Effector CD4-positive, alpha-beta T cell (primary cell): ENCODE measurements around the gene NPAS2.

ENCODE experiments used
- DNase-seq: peaks from one replicate; pipeline ENCODE4 v3.0.0-alpha.2; 2020

NPAS2 gene

DNA sequence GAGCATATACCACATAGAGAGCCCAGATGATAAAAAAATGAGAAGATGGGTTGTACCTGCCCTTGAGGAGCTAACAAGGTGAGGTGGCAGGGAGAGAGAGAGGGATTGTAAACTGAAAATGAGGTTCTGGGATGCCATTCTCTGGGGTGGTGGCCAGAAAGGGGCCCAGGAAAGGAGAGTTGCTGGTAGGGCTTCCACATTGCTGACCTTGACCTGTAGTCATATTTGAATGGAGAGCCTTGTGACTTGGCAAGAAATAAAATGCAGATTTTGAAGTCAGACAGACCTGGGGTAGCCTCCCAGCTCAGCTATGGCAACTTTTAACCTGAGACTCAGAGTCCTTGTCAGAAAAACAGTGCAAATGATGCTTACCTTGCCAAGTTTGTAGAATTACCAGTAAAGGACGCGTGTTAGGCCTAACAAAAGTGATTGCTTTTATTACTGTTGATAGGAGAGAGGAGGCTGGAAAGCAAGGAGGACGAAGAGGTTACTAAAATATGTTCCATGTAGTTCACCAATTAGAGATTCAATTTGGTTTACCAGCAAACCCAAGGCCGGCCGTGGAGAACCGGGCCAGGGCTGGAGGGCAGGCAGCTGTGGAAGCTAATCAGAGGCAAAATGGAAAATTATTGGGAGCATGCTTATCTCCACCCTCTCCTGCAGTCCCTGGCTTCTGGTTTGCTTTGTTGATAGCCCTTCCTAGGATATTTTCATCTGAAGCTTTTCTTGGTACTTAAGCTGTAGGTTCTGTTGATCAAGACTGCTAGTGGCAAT, 3.9 kb downstream of the NPAS2 start:
- DNase-seq = no peak

DNA sequence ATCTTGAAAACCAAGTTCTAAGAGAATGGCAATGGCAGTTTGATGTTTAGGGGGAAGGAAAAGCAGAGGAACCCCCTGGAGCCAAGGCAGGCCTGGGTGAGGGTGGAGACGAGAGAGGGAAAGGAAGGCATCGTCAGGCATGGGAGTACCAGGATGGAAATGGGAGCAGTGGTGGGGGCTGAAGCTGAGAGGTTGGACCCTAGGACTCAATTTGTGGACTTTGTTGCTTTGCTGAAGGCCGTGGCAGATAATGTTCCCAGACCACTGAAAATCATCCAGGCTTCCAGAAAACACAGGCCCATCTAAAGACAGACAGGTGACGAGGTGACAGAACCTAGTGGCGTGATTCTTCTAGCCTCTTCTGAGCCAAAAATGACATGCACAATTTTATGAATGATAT, 4.9 kb downstream of the NPAS2 start:
- DNase-seq = no peak

DNA sequence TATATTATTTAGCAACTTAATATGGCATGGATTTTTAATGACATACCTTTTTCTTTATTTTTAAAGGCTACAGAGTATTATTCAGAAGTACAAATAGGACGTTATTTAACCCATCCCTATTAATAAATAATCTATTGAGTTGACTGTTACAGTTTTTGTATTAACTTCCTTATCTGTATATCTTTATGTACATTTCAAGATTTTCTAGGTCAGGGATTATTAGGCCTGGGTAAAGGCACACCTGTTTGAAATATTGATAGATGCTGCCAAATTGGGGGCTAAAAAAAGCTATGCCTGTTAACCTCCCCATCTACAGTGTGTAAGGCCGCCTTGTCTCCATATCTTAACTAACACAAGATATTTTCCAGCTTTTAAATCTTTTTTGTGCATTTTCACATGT, 6.6 kb downstream of the NPAS2 start:
- DNase-seq = no peak

GRCh38 chr2:100831158-100831750, 11.3 kb downstream of the NPAS2 start:
- DNase-seq = no peak

GRCh38 chr2:100831831-100832230, 11.9 kb downstream of the NPAS2 start:
- no peak for DNase-seq

GRCh38 chr2:100832885-100833284, 12.9 kb downstream of the NPAS2 start:
- no peak for DNase-seq

DNA sequence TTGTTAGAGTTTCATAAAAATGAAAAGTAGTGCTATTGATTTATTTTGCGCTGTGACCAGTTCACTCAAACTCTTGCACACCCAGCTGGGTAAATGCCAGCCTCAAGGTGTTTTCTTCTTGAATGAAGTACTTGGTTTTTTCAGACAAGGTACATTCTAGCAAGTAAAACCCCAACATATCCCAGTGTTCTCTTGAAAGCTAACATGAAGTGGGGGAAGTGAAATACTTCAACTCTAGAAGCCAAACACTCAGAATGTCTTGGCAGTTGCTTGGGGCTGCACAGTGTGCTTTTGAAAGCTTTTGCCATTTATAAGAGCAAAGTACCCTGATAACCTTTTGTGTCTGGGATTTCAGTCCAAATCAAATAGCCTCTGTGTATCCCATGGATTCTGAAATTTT, 13.4 kb downstream of the NPAS2 start:
- DNase-seq = no peak

DNA sequence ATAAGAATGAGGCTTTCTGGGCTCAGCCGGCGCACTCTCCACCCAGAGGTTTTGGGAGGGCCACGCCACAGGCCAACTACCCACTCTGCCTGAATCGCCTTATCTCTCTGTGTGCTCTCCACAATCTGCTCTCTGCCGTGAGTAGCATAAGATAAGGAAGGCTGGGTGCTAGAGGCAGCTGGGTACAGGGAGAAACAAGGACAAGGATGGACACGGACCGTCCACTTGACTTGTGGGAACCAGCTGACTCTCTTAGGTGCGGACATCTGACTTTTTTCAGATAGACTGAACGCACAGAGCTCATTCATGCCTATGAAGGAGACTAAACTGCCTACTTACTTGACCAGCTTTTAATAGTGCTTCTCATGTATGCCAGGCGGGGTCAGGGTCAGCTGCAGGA, 14.3 kb downstream of the NPAS2 start:
- DNase-seq = no peak

GRCh38 chr2:100835006-100835659, 15.2 kb downstream of the NPAS2 start:
- DNase-seq = no peak

DNA sequence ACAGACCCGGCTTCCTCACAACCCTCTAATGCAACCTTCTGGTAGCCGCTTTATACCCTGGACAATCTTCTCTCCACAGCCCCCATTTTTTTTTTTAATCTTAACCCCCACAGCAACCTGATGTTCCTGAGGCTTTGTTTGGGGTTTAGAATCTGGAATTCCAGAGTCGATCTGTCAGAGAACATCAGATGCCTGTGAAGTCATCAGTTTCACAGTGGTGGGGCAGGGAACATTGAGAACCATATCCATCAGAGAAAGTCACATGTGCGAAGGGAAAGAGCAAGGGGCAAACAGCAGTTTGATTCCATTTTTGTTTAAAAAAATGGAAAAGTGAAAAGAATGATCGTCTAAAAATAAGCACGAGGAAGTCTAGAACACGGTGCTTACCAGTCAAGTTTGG, 20.6 kb downstream of the NPAS2 start:
- DNase-seq = no peak

- no peak for DNase-seq
Measured at GRCh38 chr2:100842241-100842922, 22.4 kb downstream of the NPAS2 start.

GRCh38 chr2:100844514-100844913, 24.6 kb downstream of the NPAS2 start:
- DNase-seq = no peak

DNA sequence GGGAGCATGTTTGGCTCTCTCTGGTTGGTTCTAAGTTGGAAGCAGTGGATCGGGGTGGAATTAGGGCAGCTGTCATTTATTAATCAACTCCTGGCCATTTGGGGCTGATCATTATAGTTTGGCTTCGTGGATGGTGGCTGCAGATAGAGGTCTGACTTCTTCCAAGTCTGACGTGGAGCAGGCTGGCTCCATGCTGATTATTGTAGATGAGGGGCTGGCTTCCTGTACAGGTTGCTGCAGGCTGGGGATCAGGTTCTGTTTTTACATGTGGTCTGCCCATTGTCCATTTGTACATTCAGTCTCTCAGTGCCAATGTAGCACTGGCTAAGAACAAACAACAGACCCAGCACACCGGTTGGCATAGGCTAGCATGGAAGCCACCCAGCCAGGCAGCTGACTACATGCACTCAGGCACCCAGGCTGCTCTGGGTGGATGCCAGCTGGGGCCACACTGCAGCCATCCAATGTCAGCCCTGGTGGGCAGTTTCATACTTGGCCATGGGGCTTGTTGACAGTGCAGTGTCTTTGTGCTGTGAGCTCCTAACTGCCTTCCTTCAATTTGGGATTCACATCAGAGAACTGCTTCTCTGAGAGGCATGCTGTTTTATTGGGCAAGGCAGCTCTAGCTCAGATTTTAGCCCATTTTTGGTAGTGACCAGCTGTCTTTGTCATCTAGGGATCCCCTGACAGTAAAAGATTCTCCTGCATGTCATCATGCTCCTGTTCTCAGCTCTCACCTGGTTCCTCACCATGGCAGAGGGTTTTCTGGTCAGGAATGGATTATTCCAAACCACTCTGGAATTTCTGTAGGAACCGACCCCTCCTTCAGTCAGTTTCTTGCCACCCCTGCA, 25.4 kb downstream of the NPAS2 start:
- DNase-seq = no peak

- DNase-seq = no peak
Measured at GRCh38 chr2:100846716-100847115, 26.8 kb downstream of the NPAS2 start.

DNA sequence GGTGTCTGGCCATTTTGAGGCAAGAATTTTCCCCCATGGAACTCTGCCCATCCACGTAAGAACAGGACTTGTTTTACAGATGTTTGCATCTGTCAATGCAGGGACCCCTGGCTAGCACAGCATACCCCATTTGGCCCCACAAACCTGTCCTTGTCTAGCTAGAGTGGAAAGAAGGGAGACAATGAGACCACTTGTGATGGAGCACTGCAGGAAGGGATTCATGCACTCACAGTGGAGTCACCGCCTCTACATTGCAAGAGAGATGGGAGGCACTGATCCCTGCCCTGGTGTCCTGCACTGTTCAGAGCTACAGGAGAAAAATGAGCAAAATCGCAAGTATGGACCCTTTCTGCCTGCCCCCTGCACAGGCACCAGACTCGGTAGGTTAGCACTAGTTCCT, 32.5 kb downstream of the NPAS2 start:
- DNase-seq = no peak

- DNase-seq = no peak
Measured at GRCh38 chr2:100852999-100853908, 33.3 kb downstream of the NPAS2 start.

DNA sequence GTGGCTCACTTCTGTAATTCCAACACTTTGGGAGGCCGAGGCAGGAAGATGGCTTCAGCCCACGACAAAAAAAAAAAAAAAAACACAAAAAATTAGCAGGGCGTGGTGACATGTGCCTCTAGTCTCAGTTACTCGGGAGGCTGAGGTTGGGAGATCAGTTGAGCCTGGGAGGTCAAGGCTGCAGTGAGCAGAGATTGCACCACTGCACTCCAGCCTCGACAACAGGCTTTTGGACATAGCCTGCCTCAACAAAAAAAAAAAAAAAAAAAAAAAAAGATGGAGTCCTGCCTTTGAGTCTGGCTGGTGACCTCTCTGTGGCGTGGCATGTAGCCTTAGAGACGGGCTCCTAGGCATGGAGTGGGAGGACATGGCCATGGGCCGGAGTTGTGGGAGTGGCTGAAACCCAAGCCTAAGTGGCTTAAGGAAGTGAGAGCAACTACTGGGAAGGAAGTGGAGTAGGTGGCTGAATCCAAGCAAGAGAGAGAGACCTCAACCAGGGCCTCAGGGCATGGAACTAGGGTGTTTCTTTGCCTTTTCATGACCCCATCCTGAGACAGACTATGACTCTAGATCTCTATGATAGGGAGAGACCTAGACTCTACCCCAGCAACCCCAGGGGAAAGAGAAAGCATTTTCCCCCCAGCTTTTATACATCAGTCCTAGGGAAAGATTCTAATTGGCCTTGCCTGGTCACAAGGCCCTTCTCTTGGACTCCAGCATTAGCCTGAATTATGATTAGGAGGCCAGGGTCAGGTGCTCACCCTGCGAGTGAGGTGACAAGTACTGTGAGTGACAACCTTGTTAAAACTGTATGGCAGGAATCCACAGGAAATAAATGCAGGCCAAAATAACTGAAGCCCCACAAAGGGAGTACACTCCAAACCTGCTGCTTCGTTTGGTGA, 34.2 kb downstream of the NPAS2 start:
- DNase-seq = no peak

DNA sequence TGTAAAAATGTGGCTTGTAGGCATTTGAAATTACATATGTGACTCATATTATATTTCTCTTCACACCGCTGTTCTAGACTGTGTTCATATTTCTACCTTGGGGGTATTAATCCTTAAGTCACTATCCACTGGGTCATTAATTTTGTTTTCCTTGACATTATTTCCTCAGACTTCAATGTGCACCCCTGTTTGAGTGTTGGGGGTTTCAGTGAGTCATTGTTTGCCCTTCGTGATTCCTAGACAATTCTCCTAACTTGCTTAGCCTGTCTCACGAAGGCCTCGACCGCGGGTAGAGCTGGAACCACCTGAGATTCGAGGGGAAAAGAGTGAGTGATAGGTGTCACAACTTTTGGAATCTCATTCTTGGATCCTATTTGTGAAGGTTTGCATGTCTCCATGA, 35.1 kb downstream of the NPAS2 start:
- DNase-seq = no peak

DNA sequence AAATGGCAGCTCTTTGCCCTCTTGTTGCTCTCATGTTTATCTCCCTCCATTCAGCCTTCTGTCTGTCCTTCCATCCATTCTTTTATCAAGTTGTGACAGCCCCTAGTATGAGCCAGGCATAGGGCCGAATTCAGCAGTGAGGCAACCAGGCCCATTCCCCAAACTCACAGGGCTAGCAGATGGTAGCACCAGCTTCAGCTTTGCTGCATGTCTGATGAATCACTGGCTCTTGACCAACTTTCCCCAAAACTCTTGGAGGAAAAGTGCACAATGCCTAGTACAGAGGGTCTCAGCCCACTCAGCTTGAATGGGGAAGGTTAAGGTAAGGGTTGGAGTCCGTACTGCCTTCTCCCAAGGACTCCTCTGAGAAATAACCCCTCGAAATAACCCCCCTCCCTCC, 35.7 kb downstream of the NPAS2 start:
- DNase-seq = no peak

GRCh38 chr2:100856732-100857131, 36.8 kb downstream of the NPAS2 start:
- DNase-seq = no peak

- no peak for DNase-seq
Measured at GRCh38 chr2:100857341-100857740, 37.4 kb downstream of the NPAS2 start.
